Osteoblast (primary cell): ENCODE results near the gene COLGALT1. TPM values are rescaled to one million over a fixed set of nuclear protein-coding genes. Genes with fewer than 3 reads are reported as not detected.

ENCODE experiments used
- DNase-seq: peaks from one replicate; pipeline ENCODE4 v3.0.0; 2011; ENCODE audit warnings: low spot score, mixed read lengths; ENCODE audit not compliant: insufficient read length; ENCODE audit errors: missing footprints
- H2AFZ ChIP-seq: 2 replicates; pipeline ENCODE4 v1.6.0; 2011; ENCODE audit warnings: mild to moderate bottlenecking, low read length
- H3K27ac ChIP-seq: 2 replicates; pipeline ENCODE4 v1.5.1; 2011; ENCODE audit warnings: mild to moderate bottlenecking, low read depth, low read length, moderate library complexity
- H3K27me3 ChIP-seq: 2 replicates; pipeline ENCODE4 v1.6.0; 2012; ENCODE audit warnings: mild to moderate bottlenecking, control low read depth, inconsistent platforms, low read length, moderate library complexity; ENCODE audit not compliant: insufficient read depth
- H3K36me3 ChIP-seq: 2 replicates; pipeline ENCODE4 v1.5.1; 2011; ENCODE audit warnings: mild to moderate bottlenecking, low read length, control low read depth, moderate library complexity; ENCODE audit not compliant: insufficient read depth
- H3K4me1 ChIP-seq: 2 replicates; pipeline ENCODE4 v1.5.1; 2011; ENCODE audit warnings: mild to moderate bottlenecking, low read length, control low read depth, moderate library complexity; ENCODE audit not compliant: insufficient read depth
- H3K4me2 ChIP-seq: 2 replicates; pipeline ENCODE4 v1.6.0; 2011; ENCODE audit warnings: mild to moderate bottlenecking, low read length; ENCODE audit not compliant: insufficient read depth
- H3K4me3 ChIP-seq: fragments of 200-600 bp; sonication (generic); 3 replicates; pipeline ENCODE4 v1.5.1; 2012; ENCODE audit warnings: mild to moderate bottlenecking, low read length, inconsistent platforms; ENCODE audit not compliant: insufficient read depth
- H3K79me2 ChIP-seq: 2 replicates; pipeline ENCODE4 v1.6.0; 2012; ENCODE audit warnings: mild to moderate bottlenecking, low read length, control low read depth, inconsistent platforms; ENCODE audit not compliant: insufficient read depth
- H3K9me3 ChIP-seq: 2 replicates; pipeline ENCODE4 v1.5.1; 2011; ENCODE audit warnings: low read depth, low read length, control low read depth
- H4K20me1 ChIP-seq: 2 replicates; pipeline ENCODE4 v1.6.0; 2012; ENCODE audit warnings: mild to moderate bottlenecking, low read length, control low read depth; ENCODE audit not compliant: insufficient read depth
- total RNA-seq: library from RNA; depleted of rRNA; stranded (reverse); fragments of >200 nt; gene quantifications from 2 replicates; pipeline ENCODE4 v1.2.3, GENCODE V29; 2012
- TF ChIP-seq, protein P1 (sequence below): IDR thresholded peaks from 2 replicates; pipeline ENCODE4 v1.5.1; 2011; ENCODE audit warnings: mild to moderate bottlenecking, low read depth, low read length, moderate library complexity; ENCODE audit errors: extremely low read depth

COLGALT1 gene
- total RNA-seq, 1 donor = 108 TPM

DNA sequence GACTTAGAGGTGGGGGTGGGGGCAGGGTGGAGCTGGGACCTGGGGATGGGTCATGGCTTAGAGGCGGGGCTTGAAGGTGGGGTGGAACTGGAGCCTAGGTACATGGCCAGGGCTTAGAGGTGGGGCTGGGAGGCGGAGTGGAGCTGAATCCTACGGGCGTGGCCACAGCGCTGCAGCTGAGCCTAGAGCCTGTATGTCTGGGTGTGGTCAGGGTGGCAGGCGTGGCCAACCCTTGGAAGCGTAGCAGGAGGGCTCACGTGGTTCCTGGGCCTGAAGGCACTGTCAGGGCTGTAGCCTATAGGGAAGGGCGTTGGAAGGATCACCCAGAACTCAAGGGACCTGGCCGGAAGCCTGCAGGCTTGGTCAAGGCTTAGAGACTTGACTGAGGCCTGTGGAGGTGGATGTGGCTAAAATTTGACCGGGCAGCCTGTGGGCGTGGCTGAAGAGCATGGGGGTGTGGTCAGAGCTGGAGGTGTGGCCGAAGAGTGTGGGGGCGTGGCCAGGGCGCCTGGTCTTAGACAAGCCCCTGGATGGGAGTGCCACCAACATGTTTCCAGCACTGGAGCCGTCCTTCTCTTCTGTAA is 24.3 kb downstream of the COLGALT1 start:
- Histone ChIP-seq H2AFZ (no peak overlapping the region), H3K4me3 (no peak overlapping the region), H4K20me1 (peaks cover 20% of the 10 kb centered on the region), H3K4me1 (no peaks in the 10 kb centered on the region), H3K27ac (no peak overlapping the region), H3K27me3 (no peaks in the 10 kb centered on the region), H3K79me2 (peaks cover 5% of the 10 kb centered on the region), H3K36me3 (peaks cover 61% of the 10 kb centered on the region), H3K4me2 (no peak overlapping the region), H3K9me3 (no peaks in the 10 kb centered on the region)
- DNase-seq = peak; percentile 91
- TF ChIP-seq, protein P1, sequence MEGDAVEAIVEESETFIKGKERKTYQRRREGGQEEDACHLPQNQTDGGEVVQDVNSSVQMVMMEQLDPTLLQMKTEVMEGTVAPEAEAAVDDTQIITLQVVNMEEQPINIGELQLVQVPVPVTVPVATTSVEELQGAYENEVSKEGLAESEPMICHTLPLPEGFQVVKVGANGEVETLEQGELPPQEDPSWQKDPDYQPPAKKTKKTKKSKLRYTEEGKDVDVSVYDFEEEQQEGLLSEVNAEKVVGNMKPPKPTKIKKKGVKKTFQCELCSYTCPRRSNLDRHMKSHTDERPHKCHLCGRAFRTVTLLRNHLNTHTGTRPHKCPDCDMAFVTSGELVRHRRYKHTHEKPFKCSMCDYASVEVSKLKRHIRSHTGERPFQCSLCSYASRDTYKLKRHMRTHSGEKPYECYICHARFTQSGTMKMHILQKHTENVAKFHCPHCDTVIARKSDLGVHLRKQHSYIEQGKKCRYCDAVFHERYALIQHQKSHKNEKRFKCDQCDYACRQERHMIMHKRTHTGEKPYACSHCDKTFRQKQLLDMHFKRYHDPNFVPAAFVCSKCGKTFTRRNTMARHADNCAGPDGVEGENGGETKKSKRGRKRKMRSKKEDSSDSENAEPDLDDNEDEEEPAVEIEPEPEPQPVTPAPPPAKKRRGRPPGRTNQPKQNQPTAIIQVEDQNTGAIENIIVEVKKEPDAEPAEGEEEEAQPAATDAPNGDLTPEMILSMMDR = no peak

GRCh38 chr19:17580470-17581144 is 25.2 kb downstream of the COLGALT1 start:
- TF ChIP-seq, protein P1 = no peak
- Histone ChIP-seq H3K9me3 (no peaks in the 10 kb centered on the region), H2AFZ (no peak overlapping the region), H3K27me3 (no peaks in the 10 kb centered on the region), H3K79me2 (peaks cover 5% of the 10 kb centered on the region), H3K27ac (no peak overlapping the region), H3K4me2 (no peak overlapping the region), H3K4me3 (no peak overlapping the region), H4K20me1 (peaks cover 17% of the 10 kb centered on the region), H3K36me3 (peaks cover 55% of the 10 kb centered on the region), H3K4me1 (no peaks in the 10 kb centered on the region)
- DNase-seq = peak; percentile 67

- no peak overlapping the region for H3K4me2 ChIP-seq
- H3K27ac ChIP-seq = no peak overlapping the region
- H2AFZ ChIP-seq = no peak overlapping the region
- TF ChIP-seq, protein P1 = no peak
- H3K36me3 ChIP-seq = peaks cover 48% of the 10 kb centered on the region
- H3K27me3 ChIP-seq = no peaks in the 10 kb centered on the region
- H4K20me1 ChIP-seq = peaks cover 11% of the 10 kb centered on the region
- no peaks in the 10 kb centered on the region for H3K9me3 ChIP-seq
- H3K4me3 ChIP-seq = no peak overlapping the region
- DNase-seq = peak; percentile 78
- no peaks in the 10 kb centered on the region for H3K4me1 ChIP-seq
- no peaks in the 10 kb centered on the region for H3K79me2 ChIP-seq
Observed at GRCh38 chr19:17581211-17581874, 25.9 kb downstream of the COLGALT1 start.

GRCh38 chr19:17582613-17583012 is 27.2 kb downstream of the COLGALT1 start:
- Histone ChIP-seq H3K4me2 (no peak overlapping the region), H3K27ac (no peak overlapping the region), H4K20me1 (peaks cover 11% of the 10 kb centered on the region), H3K4me1 (no peaks in the 10 kb centered on the region), H3K27me3 (no peaks in the 10 kb centered on the region), H3K4me3 (no peak overlapping the region), H3K9me3 (no peaks in the 10 kb centered on the region), H3K79me2 (no peaks in the 10 kb centered on the region), H2AFZ (no peak overlapping the region), H3K36me3 (peaks cover 47% of the 10 kb centered on the region)
- TF ChIP-seq, protein P1 = no peak
- DNase-seq = no peak
